ENCODE data around the gene CDKN2B-AS1. TPM values are rescaled to one million over a fixed set of nuclear protein-coding genes. Genes with fewer than 3 reads are reported as not detected.

CDKN2B-AS1 gene
- total RNA-seq, 1 experiment from 2014 or later = not detected

DNA sequence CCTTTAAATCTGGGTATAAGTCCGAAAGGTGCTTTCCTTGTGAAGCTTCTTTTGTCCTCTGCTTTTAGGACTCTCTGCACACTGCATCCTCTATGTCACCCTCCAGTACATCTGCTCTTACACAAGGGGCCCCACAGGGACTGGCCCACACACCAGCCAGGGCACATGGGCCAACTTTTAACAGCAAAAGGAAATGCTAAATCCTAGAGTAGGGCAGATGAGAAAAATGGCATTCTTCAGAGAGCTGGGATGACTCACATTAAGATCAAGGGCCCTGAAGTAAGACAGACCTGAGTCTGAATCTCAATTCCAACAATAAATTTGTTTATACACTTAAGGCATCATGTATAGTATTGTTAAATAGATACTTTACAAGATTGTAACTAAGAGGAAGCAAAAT, 54.8 kb downstream of the CDKN2B-AS1 start:
- Mint-ChIP-seq H3K4me1 (ENCODE audit: insufficient read depth, unreplicated experiment) (no peaks in the 10 kb centered on the region), H3K9me3 (ENCODE audit: unreplicated experiment) (no peaks in the 10 kb centered on the region), H3K27me3 (ENCODE audit: insufficient read depth, unreplicated experiment) (no peaks in the 10 kb centered on the region), H3K36me3 (ENCODE audit: insufficient read depth, unreplicated experiment) (no peaks in the 10 kb centered on the region), H3K27ac (ENCODE audit: low read depth, unreplicated experiment) (no peak overlapping the region), H3K4me3 (ENCODE audit: unreplicated experiment) (no peak overlapping the region)
- intact Hi-C loops (cut with micrococcal nuclease) = no loop called here
- TF ChIP-seq, protein P1, sequence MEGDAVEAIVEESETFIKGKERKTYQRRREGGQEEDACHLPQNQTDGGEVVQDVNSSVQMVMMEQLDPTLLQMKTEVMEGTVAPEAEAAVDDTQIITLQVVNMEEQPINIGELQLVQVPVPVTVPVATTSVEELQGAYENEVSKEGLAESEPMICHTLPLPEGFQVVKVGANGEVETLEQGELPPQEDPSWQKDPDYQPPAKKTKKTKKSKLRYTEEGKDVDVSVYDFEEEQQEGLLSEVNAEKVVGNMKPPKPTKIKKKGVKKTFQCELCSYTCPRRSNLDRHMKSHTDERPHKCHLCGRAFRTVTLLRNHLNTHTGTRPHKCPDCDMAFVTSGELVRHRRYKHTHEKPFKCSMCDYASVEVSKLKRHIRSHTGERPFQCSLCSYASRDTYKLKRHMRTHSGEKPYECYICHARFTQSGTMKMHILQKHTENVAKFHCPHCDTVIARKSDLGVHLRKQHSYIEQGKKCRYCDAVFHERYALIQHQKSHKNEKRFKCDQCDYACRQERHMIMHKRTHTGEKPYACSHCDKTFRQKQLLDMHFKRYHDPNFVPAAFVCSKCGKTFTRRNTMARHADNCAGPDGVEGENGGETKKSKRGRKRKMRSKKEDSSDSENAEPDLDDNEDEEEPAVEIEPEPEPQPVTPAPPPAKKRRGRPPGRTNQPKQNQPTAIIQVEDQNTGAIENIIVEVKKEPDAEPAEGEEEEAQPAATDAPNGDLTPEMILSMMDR (IDR thresholded peaks at IDR 0.05; ENCODE audit: unreplicated experiment) = no peak
- CTCF ChIA-PET = no interaction called here
- POLR2A ChIA-PET = no interaction called here
- BruUV-seq (replicated peaks) = no TSS peak
- no peak for DNase-seq (ENCODE audit: unreplicated experiment)

GRCh38 chr9:22050924-22051323, 56.3 kb downstream of the CDKN2B-AS1 start:
- H3K36me3 Mint-ChIP-seq (ENCODE audit: insufficient read depth, unreplicated experiment) = no peaks in the 10 kb centered on the region
- ChIA-PET POLR2A (no interaction called here), CTCF (no interaction called here)
- no peak overlapping the region for H3K4me3 Mint-ChIP-seq (ENCODE audit: unreplicated experiment)
- H3K4me1 Mint-ChIP-seq (ENCODE audit: insufficient read depth, unreplicated experiment) = no peaks in the 10 kb centered on the region
- no peak for DNase-seq (ENCODE audit: unreplicated experiment)
- intact Hi-C loops (cut with micrococcal nuclease) = no loop called here
- H3K27ac Mint-ChIP-seq (ENCODE audit: low read depth, unreplicated experiment) = no peak overlapping the region
- BruUV-seq (replicated peaks) = no TSS peak
- TF ChIP-seq, protein P1 (IDR thresholded peaks at IDR 0.05; ENCODE audit: unreplicated experiment) = no peak
- H3K27me3 Mint-ChIP-seq (ENCODE audit: insufficient read depth, unreplicated experiment) = no peaks in the 10 kb centered on the region
- H3K9me3 Mint-ChIP-seq (ENCODE audit: unreplicated experiment) = no peaks in the 10 kb centered on the region

- no peaks in the 10 kb centered on the region for H3K36me3 Mint-ChIP-seq (ENCODE audit: insufficient read depth, unreplicated experiment)
- POLR2A ChIA-PET = no interaction called here
- BruUV-seq (replicated peaks) = no TSS peak
- H3K27ac Mint-ChIP-seq (ENCODE audit: low read depth, unreplicated experiment) = no peak overlapping the region
- no peaks in the 10 kb centered on the region for H3K27me3 Mint-ChIP-seq (ENCODE audit: insufficient read depth, unreplicated experiment)
- no peaks in the 10 kb centered on the region for H3K4me1 Mint-ChIP-seq (ENCODE audit: insufficient read depth, unreplicated experiment)
- TF ChIP-seq, protein P1 (IDR thresholded peaks at IDR 0.05; ENCODE audit: unreplicated experiment) = no peak
- H3K9me3 Mint-ChIP-seq (ENCODE audit: unreplicated experiment) = no peaks in the 10 kb centered on the region
- H3K4me3 Mint-ChIP-seq (ENCODE audit: unreplicated experiment) = no peak overlapping the region
- no peak for DNase-seq (ENCODE audit: unreplicated experiment)
- CTCF ChIA-PET = no interaction called here
- intact Hi-C loops (cut with micrococcal nuclease) = no loop called here
Observed at GRCh38 chr9:22052376-22052945, 57.9 kb downstream of the CDKN2B-AS1 start.

DNA sequence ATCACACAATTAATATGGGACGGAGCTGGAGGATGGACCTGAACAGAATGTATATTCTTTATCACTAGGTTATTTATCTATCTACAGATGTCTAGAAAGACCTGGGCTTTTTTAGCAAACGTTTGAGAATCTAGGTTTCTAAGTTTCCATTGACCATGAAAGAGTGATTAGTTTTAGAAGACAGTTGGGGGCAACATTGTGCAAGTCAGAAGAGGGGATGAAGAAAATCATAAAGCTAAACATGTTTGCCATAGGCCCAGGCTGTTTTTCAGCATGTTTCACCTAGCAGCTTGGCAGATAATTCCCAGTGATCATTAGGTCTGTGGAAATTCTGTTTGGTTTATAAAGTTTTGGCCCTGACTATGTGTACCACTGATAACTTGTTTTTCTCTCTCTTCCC, 58.6 kb downstream of the CDKN2B-AS1 start:
- no peak for DNase-seq (ENCODE audit: unreplicated experiment)
- BruUV-seq (replicated peaks) = no TSS peak
- Mint-ChIP-seq H3K9me3 (ENCODE audit: unreplicated experiment) (no peaks in the 10 kb centered on the region), H3K4me3 (ENCODE audit: unreplicated experiment) (no peak overlapping the region), H3K4me1 (ENCODE audit: insufficient read depth, unreplicated experiment) (no peaks in the 10 kb centered on the region), H3K27me3 (ENCODE audit: insufficient read depth, unreplicated experiment) (no peaks in the 10 kb centered on the region), H3K36me3 (ENCODE audit: insufficient read depth, unreplicated experiment) (no peaks in the 10 kb centered on the region), H3K27ac (ENCODE audit: low read depth, unreplicated experiment) (no peak overlapping the region)
- intact Hi-C loops (cut with micrococcal nuclease) = no loop called here
- POLR2A ChIA-PET = no interaction called here
- TF ChIP-seq, protein P1 (IDR thresholded peaks at IDR 0.05; ENCODE audit: unreplicated experiment) = no peak
- CTCF ChIA-PET = no interaction called here
